Fibroblast of skin of right biceps (primary cell): ENCODE results near the gene PLEKHO2.
A peak's percentile ranks its signal among the peaks of the same experiment; 100 is the strongest.

Source experiments
- DNase-seq: peaks from one replicate; pipeline ENCODE4 v3.0.0-alpha.2; 2013

Gene PLEKHO2

GRCh38 chr15:64895285-64896065, 53.8 kb downstream of the PLEKHO2 start:
- DNase-seq = no peak

- no peak for DNase-seq
Observed at GRCh38 chr15:64896371-64897069, 54.8 kb downstream of the PLEKHO2 start.

- peak; percentile 82 for DNase-seq
Observed at GRCh38 chr15:64897345-64897985, 55.8 kb downstream of the PLEKHO2 start.

GRCh38 chr15:64898406-64898805, 56.7 kb downstream of the PLEKHO2 start:
- no peak for DNase-seq

- no peak for DNase-seq
Observed at GRCh38 chr15:64901141-64901540, 59.4 kb downstream of the PLEKHO2 start.

GRCh38 chr15:64901914-64902313, 60.2 kb downstream of the PLEKHO2 start:
- no peak for DNase-seq

GRCh38 chr15:64902863-64903262, 61.1 kb downstream of the PLEKHO2 start:
- peak; percentile 36 for DNase-seq

GRCh38 chr15:64903326-64903950, 61.7 kb downstream of the PLEKHO2 start:
- no peak for DNase-seq

- no peak for DNase-seq
Observed at GRCh38 chr15:64904189-64904588, 62.5 kb downstream of the PLEKHO2 start.

GRCh38 chr15:64905119-64905831, 63.6 kb downstream of the PLEKHO2 start:
- DNase-seq = peak; percentile 76

GRCh38 chr15:64905941-64906340, 64.2 kb downstream of the PLEKHO2 start:
- DNase-seq = no peak

GRCh38 chr15:64906402-64906801, 64.7 kb downstream of the PLEKHO2 start:
- no peak for DNase-seq

- DNase-seq = no peak
Observed at GRCh38 chr15:64907991-64908390, 66.3 kb downstream of the PLEKHO2 start.

GRCh38 chr15:64909546-64909945, 67.8 kb downstream of the PLEKHO2 start:
- no peak for DNase-seq

- peak; percentile 57 for DNase-seq
Observed at GRCh38 chr15:64911311-64912186, 69.8 kb downstream of the PLEKHO2 start, which contains the start of gene ANKDD1A. Gene ANKDD1A, plus strand, starts transcription at chr15:64911902. Its CDS starts 29 bp downstream, at chr15:64911931.

GRCh38 chr15:64912379-64913325, 70.9 kb downstream of the PLEKHO2 start:
- DNase-seq = no peak

- DNase-seq = no peak
Observed at GRCh38 chr15:64915518-64916227, 74.0 kb downstream of the PLEKHO2 start.

- no peak for DNase-seq
Observed at GRCh38 chr15:64916365-64916764, 74.7 kb downstream of the PLEKHO2 start.

GRCh38 chr15:64917211-64917610, 75.5 kb downstream of the PLEKHO2 start:
- no peak for DNase-seq
